ENCODE results near the gene NPAS2. TPM values are rescaled to one million over a fixed set of nuclear protein-coding genes. Genes with fewer than 3 reads are reported as not detected.
A peak's percentile ranks its signal among the peaks of the same experiment; 100 is the strongest.

Gene NPAS2
- total RNA-seq, 1 donor from 2014 or later: 11.4 TPM

DNA sequence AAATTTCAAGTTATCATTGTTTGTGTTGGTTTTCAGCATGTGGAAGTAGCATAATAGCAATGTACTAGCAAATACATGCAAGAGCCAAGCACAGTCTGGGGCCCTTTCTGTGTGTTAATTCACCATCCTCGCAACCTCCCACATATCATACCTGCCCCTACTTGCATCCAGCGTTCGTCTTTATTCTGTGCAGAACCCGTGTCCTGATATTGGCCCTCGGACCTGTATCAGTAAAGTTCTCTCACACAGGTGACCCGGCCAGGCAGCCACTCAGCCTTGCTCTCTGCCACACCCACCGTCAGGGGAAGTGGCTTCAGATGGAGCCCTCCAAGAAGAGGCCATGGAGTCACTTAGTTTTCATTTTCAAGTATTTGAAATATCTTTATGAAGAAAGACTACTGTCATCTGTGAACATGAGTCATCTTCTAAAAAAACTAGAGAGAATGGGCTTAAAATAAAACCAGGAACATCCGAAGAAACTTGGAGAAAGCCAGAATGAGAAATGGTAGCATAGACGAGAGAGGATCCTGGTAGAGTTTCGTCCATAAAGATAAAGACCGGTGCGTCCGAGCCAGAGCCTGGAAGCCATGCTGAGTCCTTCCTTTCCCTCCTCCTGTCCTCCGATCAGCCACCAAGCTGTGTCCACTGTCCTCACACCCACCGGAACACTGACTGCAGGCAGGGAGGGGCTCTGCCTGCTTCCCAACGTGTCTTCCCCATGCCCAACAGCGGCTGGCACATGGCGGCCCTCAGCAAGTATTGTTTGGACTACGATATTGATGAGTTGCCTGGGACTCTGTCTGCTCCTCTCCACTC, 124.9 kb downstream of the NPAS2 start:
- ATAC-seq (no peak), DNase-seq (no peak)
- no peaks in the 10 kb centered on the region for H3K4me1 ChIP-seq
- intact Hi-C loops (cut with DNase I): no loop called here
- H3K9me3 ChIP-seq: no peaks in the 10 kb centered on the region
- H3K27me3 ChIP-seq: no peaks in the 10 kb centered on the region
- no peak overlapping the region for H3K27ac ChIP-seq
- H3K4me3 ChIP-seq: no peak overlapping the region
- TF ChIP-seq, protein P1, sequence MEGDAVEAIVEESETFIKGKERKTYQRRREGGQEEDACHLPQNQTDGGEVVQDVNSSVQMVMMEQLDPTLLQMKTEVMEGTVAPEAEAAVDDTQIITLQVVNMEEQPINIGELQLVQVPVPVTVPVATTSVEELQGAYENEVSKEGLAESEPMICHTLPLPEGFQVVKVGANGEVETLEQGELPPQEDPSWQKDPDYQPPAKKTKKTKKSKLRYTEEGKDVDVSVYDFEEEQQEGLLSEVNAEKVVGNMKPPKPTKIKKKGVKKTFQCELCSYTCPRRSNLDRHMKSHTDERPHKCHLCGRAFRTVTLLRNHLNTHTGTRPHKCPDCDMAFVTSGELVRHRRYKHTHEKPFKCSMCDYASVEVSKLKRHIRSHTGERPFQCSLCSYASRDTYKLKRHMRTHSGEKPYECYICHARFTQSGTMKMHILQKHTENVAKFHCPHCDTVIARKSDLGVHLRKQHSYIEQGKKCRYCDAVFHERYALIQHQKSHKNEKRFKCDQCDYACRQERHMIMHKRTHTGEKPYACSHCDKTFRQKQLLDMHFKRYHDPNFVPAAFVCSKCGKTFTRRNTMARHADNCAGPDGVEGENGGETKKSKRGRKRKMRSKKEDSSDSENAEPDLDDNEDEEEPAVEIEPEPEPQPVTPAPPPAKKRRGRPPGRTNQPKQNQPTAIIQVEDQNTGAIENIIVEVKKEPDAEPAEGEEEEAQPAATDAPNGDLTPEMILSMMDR (IDR thresholded peaks at IDR 0.05): no peak
- H3K36me3 ChIP-seq: no peaks in the 10 kb centered on the region

DNA sequence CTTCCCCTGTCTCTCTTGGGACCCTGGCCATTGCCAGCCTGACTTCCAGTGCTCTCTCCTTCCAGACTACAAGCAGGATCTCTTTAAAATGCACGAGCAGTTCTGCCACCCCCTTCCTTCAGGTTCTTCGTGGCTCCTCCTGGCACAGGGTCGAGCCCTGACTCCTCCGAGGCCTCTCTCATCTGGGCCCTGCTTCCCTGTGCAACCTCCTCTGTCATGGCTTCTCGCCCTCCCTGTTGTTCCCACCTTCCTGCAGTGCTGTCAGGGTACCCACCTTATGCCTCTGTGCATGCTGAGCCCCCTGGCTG, 125.4 kb downstream of the NPAS2 start:
- intact Hi-C loops (cut with DNase I): no loop called here
- Histone ChIP-seq H3K27ac (no peak overlapping the region), H3K4me3 (no peak overlapping the region), H3K9me3 (no peaks in the 10 kb centered on the region), H3K36me3 (no peaks in the 10 kb centered on the region), H3K4me1 (no peaks in the 10 kb centered on the region), H3K27me3 (no peaks in the 10 kb centered on the region)
- DNase-seq: no peak
- TF ChIP-seq, protein P1 (IDR thresholded peaks at IDR 0.05): no peak
- peak; percentile 30 for ATAC-seq

DNA sequence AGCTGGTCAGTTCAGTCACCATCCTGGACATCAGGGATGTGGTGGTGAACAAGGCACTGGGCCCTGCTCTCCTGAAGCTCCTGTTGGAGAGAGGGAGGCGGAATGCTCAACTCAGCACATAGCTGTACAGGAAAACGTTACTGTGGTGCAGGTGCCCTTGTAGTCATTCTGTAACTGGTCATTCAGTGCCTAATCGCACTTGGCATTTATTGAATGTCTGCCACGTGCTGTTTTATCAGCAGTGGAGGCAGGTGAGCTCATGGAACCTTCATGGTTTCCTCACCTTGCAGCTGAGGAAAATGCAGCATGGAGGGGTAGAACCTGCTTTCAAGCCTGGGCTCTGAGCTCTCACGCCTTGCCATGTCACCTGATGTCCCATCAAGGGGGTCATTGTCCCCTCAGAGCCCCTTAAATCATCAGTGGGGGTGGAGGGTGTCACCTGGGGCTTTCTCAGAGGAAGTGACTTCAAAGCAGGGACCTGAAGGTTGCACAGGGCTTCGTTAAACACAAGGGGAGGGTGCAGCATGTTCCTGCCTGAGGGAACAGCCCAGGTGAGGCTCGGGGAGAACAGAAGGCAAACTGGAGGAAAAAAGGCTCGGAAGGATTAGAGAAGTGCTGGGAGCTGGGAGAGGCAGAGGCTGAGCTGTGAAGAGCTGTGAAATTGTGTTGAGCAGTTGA, 126.1 kb downstream of the NPAS2 start:
- H3K36me3 ChIP-seq: no peaks in the 10 kb centered on the region
- DNase-seq: no peak
- H3K4me3 ChIP-seq: no peak overlapping the region
- TF ChIP-seq, protein P1 (IDR thresholded peaks at IDR 0.05): no peak
- no peaks in the 10 kb centered on the region for H3K27me3 ChIP-seq
- no peak for ATAC-seq
- no peak overlapping the region for H3K27ac ChIP-seq
- H3K9me3 ChIP-seq: no peaks in the 10 kb centered on the region
- no peaks in the 10 kb centered on the region for H3K4me1 ChIP-seq
- intact Hi-C loops (cut with DNase I): no loop called here

DNA sequence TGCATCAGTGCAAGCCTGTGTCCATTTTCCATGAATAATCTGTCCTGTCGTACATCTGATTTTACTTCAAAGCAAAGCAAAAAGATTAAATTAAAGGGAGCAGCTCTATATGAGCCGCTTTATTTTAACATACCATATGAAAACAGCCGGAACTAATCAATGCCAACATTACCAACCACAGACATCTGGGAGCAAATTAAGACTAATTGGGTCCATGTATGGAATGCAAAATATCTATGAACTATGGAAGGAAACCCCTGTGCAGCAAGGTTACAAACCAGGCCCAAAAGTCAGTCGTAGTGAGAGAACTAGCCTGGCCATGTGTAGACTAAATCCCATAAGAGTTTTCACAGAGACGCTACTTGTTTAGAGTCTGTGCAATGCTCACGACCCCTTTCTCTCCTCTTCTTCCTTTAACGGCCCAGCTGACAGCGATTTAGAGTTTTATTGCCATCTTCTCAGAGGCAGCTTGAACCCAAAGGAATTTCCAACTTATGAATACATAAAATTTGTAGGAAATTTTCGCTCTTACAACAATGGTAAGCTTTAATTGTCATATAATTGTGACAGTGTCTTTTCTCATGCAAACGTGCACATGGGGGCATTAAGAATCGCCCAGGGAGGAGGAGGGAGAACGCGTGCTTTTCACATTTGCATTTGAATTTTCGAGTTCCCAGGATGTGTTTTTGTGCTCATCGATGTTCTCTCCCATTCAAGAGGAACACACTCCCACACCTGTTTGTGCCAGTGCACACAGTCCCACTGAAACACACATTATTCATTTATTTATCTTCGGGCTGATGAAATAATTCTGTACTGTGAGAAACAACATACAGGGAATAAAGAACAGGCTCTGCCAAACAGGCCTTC, 129.2 kb downstream of the NPAS2 start:
- Histone ChIP-seq H3K4me3 (no peak overlapping the region), H3K4me1 (no peaks in the 10 kb centered on the region), H3K27me3 (no peaks in the 10 kb centered on the region), H3K27ac (no peak overlapping the region), H3K36me3 (no peaks in the 10 kb centered on the region), H3K9me3 (no peaks in the 10 kb centered on the region)
- intact Hi-C loops (cut with DNase I): no loop called here
- TF ChIP-seq, protein P1 (IDR thresholded peaks at IDR 0.05): no peak
- no peak for ATAC-seq
- DNase-seq: no peak

DNA sequence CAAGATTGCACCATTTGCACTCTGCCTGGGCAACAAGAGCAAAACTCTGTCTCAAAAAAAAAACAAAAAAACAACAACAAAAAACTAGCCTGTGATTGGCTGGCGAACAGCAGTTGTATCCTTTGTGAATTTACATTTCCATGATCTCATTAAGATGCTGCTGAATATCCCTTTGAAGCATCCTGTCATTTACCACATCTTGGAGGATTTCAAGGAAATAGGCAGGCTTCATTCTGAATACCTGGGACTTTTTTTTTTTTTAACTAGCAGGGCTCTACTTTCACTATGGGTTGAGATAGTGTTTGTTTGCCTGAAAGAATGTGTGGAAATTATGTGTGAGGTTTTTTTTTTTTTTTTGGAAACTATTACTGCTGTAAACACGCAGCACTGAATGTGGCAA, 132.6 kb downstream of the NPAS2 start:
- ATAC-seq: no peak
- DNase-seq: no peak
- H3K9me3 ChIP-seq: no peaks in the 10 kb centered on the region
- H3K4me1 ChIP-seq: peaks cover 6% of the 10 kb centered on the region
- no peaks in the 10 kb centered on the region for H3K36me3 ChIP-seq
- no peak overlapping the region for H3K27ac ChIP-seq
- H3K4me3 ChIP-seq: no peak overlapping the region
- TF ChIP-seq, protein P1 (IDR thresholded peaks at IDR 0.05): no peak
- H3K27me3 ChIP-seq: no peaks in the 10 kb centered on the region
- intact Hi-C loops (cut with DNase I): no loop called here

All from upper lobe of right lung (tissue), 1 donor.